ENCODE measurements around the gene BOC. TPM values are rescaled to one million over a fixed set of nuclear protein-coding genes. Genes with fewer than 3 reads are reported as not detected.

Gene BOC
- total RNA-seq, 1 experiment from 2014 or later: 0.73 TPM

GRCh38 chr3:113297841-113298240, 86.5 kb downstream of the BOC start:
- Histone ChIP-seq H3K36me3 (ENCODE audit: control insufficient read depth, insufficient read depth, low read length) (no peaks in the 10 kb centered on the region), H3K27me3 (replicated peaks; ENCODE audit: control insufficient read depth, insufficient read depth, low read length) (no peaks in the 10 kb centered on the region), H3K4me3 (ENCODE audit: low read depth, low read length) (no peak overlapping the region), H3K9me3 (no peaks in the 10 kb centered on the region), H3K4me1 (no peaks in the 10 kb centered on the region)
- DNase-seq: no peak
- Mint-ChIP-seq H3K27ac (ENCODE audit: unreplicated experiment) (no peak overlapping the region), H3K9me3 (ENCODE audit: unreplicated experiment) (no peaks in the 10 kb centered on the region), H3K36me3 (ENCODE audit: insufficient read depth, unreplicated experiment) (peaks cover 4% of the 10 kb centered on the region), H3K4me3 (ENCODE audit: unreplicated experiment) (no peak overlapping the region), H3K27me3 (ENCODE audit: insufficient read depth, unreplicated experiment) (peaks cover 8% of the 10 kb centered on the region), H3K4me1 (ENCODE audit: low read depth, unreplicated experiment) (peaks cover 7% of the 10 kb centered on the region)
- no TSS peak for BruUV-seq (replicated peaks)
- ChIA-PET POLR2A (no interaction called here), CTCF (no interaction called here)
- TF ChIP-seq CTCF (IDR thresholded peaks at IDR 0.05; ENCODE audit: insufficient read depth in 1 of 2, low read depth in 1 of 2, low read length in 1 of 2, severe bottlenecking in 1 of 2, unreplicated experiment in 1 of 2): no peak
- intact Hi-C loops (cut with micrococcal nuclease; ENCODE audit: unreplicated experiment): no loop called here

GRCh38 chr3:113300596-113300995, 89.2 kb downstream of the BOC start:
- Mint-ChIP-seq H3K27me3 (ENCODE audit: insufficient read depth, unreplicated experiment) (peaks cover 8% of the 10 kb centered on the region), H3K27ac (ENCODE audit: unreplicated experiment) (no peak overlapping the region), H3K9me3 (ENCODE audit: unreplicated experiment) (no peaks in the 10 kb centered on the region), H3K36me3 (ENCODE audit: insufficient read depth, unreplicated experiment) (peaks cover 4% of the 10 kb centered on the region), H3K4me1 (ENCODE audit: low read depth, unreplicated experiment) (no peaks in the 10 kb centered on the region), H3K4me3 (ENCODE audit: unreplicated experiment) (no peak overlapping the region)
- CTCF ChIA-PET: no interaction called here
- H3K4me1 ChIP-seq: no peaks in the 10 kb centered on the region
- no peak for DNase-seq
- H3K27me3 ChIP-seq (replicated peaks; ENCODE audit: control insufficient read depth, insufficient read depth, low read length): no peaks in the 10 kb centered on the region
- H3K4me3 ChIP-seq (ENCODE audit: low read depth, low read length): no peak overlapping the region
- POLR2A ChIA-PET: no interaction called here
- intact Hi-C loops (cut with micrococcal nuclease; ENCODE audit: unreplicated experiment): no loop called here
- BruUV-seq (replicated peaks): no TSS peak
- H3K36me3 ChIP-seq (ENCODE audit: control insufficient read depth, insufficient read depth, low read length): no peaks in the 10 kb centered on the region
- no peak for TF ChIP-seq CTCF (IDR thresholded peaks at IDR 0.05; ENCODE audit: insufficient read depth in 1 of 2, low read depth in 1 of 2, low read length in 1 of 2, severe bottlenecking in 1 of 2, unreplicated experiment in 1 of 2)
- no peaks in the 10 kb centered on the region for H3K9me3 ChIP-seq

DNA sequence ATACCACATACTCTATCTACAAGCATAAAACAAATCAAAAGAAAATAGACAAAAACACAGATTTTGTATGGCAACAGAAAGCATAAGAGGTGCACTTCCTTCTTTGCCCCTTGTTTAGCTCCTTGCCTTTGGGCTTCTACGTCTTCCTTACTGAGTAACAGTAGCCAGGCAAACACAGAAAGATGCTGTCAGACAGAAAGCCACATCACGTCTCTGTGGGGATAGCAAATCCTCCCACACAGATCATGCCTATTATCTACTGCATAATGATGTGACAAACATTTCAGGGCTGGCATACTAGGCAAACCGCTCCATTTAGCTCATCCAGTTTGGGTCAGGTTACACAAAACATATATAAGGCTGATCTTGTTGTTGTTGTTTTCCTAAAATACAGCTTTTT, 92.7 kb downstream of the BOC start:
- ChIA-PET POLR2A (no interaction called here), CTCF (no interaction called here)
- H3K4me3 ChIP-seq (ENCODE audit: low read depth, low read length): no peak overlapping the region
- H3K27ac Mint-ChIP-seq (ENCODE audit: unreplicated experiment): no peak overlapping the region
- H3K9me3 ChIP-seq: no peaks in the 10 kb centered on the region
- no TSS peak for BruUV-seq (replicated peaks)
- no peaks in the 10 kb centered on the region for H3K36me3 Mint-ChIP-seq (ENCODE audit: insufficient read depth, unreplicated experiment)
- DNase-seq: no peak
- no peaks in the 10 kb centered on the region for H3K4me1 ChIP-seq
- TF ChIP-seq CTCF (IDR thresholded peaks at IDR 0.05; ENCODE audit: insufficient read depth in 1 of 2, low read depth in 1 of 2, low read length in 1 of 2, severe bottlenecking in 1 of 2, unreplicated experiment in 1 of 2): no peak
- no peaks in the 10 kb centered on the region for H3K36me3 ChIP-seq (ENCODE audit: control insufficient read depth, insufficient read depth, low read length)
- intact Hi-C loops (cut with micrococcal nuclease; ENCODE audit: unreplicated experiment): no loop called here
- H3K27me3 Mint-ChIP-seq (ENCODE audit: insufficient read depth, unreplicated experiment): peaks cover 3% of the 10 kb centered on the region
- H3K4me3 Mint-ChIP-seq (ENCODE audit: unreplicated experiment): no peak overlapping the region
- no peaks in the 10 kb centered on the region for H3K9me3 Mint-ChIP-seq (ENCODE audit: unreplicated experiment)
- H3K27me3 ChIP-seq (replicated peaks; ENCODE audit: control insufficient read depth, insufficient read depth, low read length): no peaks in the 10 kb centered on the region
- no peaks in the 10 kb centered on the region for H3K4me1 Mint-ChIP-seq (ENCODE audit: low read depth, unreplicated experiment)
